NT2/D1 (cell line): ENCODE data around the gene TAB3.
"Not testable (repeated sequence)": the region's sequence is repeated elsewhere in the genome, so short reads cannot be mapped to it uniquely, and the experiment has no call there.

ENCODE experiments used
- DNase-seq: peaks from one replicate; pipeline ENCODE4 v3.0.0-alpha.2; 2011; ENCODE audit warnings: low read depth, low spot score
- H3K27me3 ChIP-seq: 2 replicates; pipeline ENCODE4 v1.6.0; 2011; ENCODE audit warnings: mild to moderate bottlenecking; ENCODE audit not compliant: insufficient read length, insufficient read depth
- H3K36me3 ChIP-seq: 2 replicates; pipeline ENCODE4 v1.6.1; 2011; ENCODE audit warnings: mild to moderate bottlenecking, low read length, mixed read lengths; ENCODE audit not compliant: insufficient read depth, insufficient read length
- H3K4me1 ChIP-seq: 2 replicates; pipeline ENCODE4 v1.5.1; 2011; ENCODE audit not compliant: insufficient read depth, insufficient read length
- H3K4me3 ChIP-seq: 2 replicates; pipeline ENCODE4 v1.5.1; 2011; ENCODE audit warnings: low read depth; ENCODE audit not compliant: insufficient read length
- H3K9ac ChIP-seq: 2 replicates; pipeline ENCODE4 v1.6.0; 2011; ENCODE audit warnings: low read depth; ENCODE audit not compliant: insufficient read length
- H3K9me3 ChIP-seq: 2 replicates; pipeline ENCODE4 v1.5.1; 2011; ENCODE audit warnings: mild to moderate bottlenecking, low read length; ENCODE audit not compliant: insufficient read depth
- SUZ12 ChIP-seq: IDR thresholded peaks from 2 replicates; pipeline ENCODE4 v1.6.1; 2011; ENCODE audit not compliant: insufficient read length, insufficient read depth; ENCODE audit errors: extremely low read depth
- YY1 ChIP-seq: IDR thresholded peaks from 2 replicates; pipeline ENCODE4 v1.6.1; 2011; ENCODE audit not compliant: insufficient read length, insufficient read depth
- ZNF274 ChIP-seq: IDR thresholded peaks from 2 replicates; pipeline ENCODE4 v1.6.1; 2011; ENCODE audit warnings: mild to moderate bottlenecking, low read depth, low read length

The TAB3 gene

DNA sequence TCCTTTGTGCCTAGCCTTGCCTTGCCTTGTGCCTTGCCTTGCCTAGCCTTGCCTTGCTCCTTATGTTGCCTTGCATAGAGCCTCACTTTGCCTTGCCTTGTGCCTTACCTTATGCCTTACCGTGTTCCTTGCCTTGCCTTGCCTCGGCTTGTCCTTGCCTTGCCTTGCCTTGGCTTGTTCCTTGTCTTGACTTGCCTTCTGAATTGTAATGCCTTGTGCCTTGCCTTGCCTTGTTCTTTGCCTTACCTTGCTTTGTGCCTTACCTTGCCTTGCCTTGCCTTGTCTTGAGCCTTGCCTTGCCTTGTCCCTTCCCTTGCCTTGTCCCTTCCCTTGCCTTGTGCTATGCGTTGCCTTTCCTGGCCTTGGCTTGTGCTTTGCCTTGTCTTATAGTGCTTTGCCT is 90.2 kb downstream of the TAB3 start:
- Histone ChIP-seq H3K4me3 (no peak overlapping the region), H3K9me3 (peaks cover 3% of the 10 kb centered on the region; the same call in 1 of the 2 replicates), H3K36me3 (no peaks in the 10 kb centered on the region), H3K27me3 (no peaks in the 10 kb centered on the region), H3K4me1 (no peaks in the 10 kb centered on the region), H3K9ac (no peak overlapping the region)
- DNase-seq, result no peak
- TF ChIP-seq SUZ12 (no peak), YY1 (no peak), ZNF274 (no peak)

DNA sequence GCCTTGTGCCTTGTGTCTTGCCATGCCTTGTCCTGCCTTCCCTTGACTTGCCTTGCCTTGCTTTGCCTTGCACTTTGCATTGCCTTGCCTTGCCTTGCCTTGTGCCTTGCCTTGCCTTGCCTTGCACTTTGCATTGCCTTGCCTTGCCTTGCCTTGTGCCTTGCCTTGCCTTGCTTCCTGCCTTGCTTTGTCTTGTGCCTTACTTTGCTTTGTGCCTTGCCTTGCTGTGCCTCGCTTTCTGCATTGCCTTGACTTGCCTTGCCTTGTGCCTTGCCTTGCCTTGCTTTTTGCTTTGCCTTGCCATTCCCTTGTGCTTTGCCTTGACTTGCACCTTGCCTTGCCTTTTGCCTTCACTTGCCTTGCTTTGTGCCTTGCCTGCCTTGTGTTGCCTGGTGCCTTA is 91.8 kb downstream of the TAB3 start:
- not testable (repeated sequence) for H3K9ac ChIP-seq, H3K4me1 ChIP-seq, H3K9me3 ChIP-seq, H3K27me3 ChIP-seq, DNase-seq, H3K36me3 ChIP-seq, H3K4me3 ChIP-seq

DNA sequence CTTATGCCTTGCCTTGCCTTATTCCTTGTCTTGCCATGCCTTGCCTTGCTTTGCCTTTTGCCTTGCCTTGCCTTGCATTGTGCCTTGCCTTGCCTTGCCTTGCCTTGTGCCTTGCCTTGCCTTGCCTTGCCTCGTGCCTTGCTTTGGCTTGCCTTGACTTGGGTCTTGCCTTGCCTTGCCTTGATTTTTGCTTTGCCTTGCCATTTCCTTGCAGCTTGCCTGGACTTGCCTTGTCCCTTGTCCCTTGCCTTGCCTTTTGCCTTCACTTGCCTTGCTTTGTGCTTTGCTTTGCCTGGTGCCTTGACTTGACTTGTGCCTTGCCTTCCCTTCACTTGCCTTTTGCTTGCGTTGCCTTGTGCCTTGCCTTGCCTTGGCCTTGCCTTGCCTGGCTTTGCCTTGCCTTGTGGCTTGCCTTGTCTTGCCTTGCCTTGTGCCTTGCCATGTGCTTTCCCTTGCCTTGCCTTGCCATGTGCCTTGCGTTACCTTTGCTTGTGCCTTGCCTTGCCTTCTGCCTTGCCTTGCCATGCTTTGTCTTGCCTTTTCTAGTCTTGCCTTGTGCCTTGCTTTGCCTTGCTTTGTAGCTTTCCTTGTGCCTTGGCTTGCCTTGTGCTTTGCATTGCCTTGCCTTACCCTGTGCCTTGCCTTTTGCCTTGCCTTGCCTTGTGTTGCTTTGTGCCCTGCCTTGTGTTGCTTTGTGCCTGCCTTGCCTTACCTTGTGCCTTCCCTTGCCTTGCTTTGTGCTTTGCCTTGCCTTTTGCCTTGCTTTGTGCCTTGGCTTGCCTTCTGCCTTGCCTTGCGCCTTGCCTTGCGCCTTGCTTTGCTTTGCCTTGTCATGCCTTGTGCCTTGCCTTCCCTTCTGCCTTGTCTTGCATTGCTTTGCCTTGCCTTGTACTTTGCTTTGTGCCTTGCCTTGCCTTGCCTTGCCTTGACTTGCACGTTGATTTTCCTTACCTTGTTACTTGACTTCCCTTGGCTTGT is 92.8 kb downstream of the TAB3 start:
- peaks cover 3% of the 10 kb centered on the region; the same call in 1 of the 2 replicates for H3K9me3 ChIP-seq
- DNase-seq, result no peak
- H3K4me3 ChIP-seq, result no peak overlapping the region
- TF ChIP-seq YY1 (no peak), ZNF274 (no peak), SUZ12 (no peak)
- H3K36me3 ChIP-seq, result no peaks in the 10 kb centered on the region
- no peak overlapping the region for H3K9ac ChIP-seq
- no peaks in the 10 kb centered on the region for H3K4me1 ChIP-seq
- no peaks in the 10 kb centered on the region for H3K27me3 ChIP-seq

DNA sequence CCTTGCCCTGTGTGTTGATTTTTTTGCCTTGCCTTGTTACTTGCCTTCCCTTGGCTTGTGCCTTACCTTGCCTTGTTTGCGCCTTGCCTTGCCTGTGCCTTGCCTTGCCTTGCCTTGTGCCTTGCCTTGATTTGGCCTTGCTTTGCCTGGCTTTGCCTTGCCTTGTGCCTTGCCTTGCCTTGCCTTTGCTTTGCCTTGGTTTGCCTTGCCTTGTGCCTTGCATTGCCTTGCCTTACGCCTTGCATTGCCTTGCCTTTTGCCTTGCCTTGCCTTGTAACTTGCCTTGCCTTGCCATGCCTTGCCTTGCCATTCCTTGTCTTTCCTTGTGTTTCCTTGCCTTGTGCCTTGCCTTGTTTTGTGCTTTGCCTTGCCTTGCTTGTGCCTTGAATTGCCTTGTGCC is 94.6 kb downstream of the TAB3 start:
- TF ChIP-seq YY1, result no peak
- TF ChIP-seq SUZ12, result no peak
- no peak for TF ChIP-seq ZNF274
- H3K4me1 ChIP-seq, result no peaks in the 10 kb centered on the region
- peaks cover 3% of the 10 kb centered on the region; the same call in 1 of the 2 replicates for H3K9me3 ChIP-seq
- H3K36me3 ChIP-seq, result no peaks in the 10 kb centered on the region
- no peak overlapping the region for H3K4me3 ChIP-seq
- H3K27me3 ChIP-seq, result no peaks in the 10 kb centered on the region
- H3K9ac ChIP-seq, result no peak overlapping the region
- DNase-seq, result no peak

DNA sequence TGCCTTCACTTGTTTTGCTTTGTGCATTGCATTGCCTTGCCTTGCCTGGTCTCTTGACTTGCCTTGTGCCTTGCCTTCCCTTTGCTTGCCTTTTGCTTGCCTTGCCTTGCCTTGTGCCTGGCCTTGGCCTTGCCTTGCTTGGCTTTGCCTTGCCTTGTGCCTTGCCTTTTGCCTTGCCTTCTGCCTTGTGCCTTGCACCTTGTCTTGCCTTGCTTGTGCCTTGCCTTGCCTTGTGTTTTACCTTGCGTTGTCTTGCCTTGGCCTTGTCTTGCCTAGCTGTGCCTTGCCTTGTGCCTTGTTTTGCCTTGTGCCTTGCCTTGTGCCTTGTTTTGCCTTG is 95.3 kb downstream of the TAB3 start:
- no peak overlapping the region for H3K4me3 ChIP-seq
- H3K4me1 ChIP-seq, result no peaks in the 10 kb centered on the region
- H3K9ac ChIP-seq, result no peak overlapping the region
- peaks cover 3% of the 10 kb centered on the region; the same call in 1 of the 2 replicates for H3K9me3 ChIP-seq
- DNase-seq, result no peak
- no peaks in the 10 kb centered on the region for H3K27me3 ChIP-seq
- peaks cover under 1% of the 10 kb centered on the region for H3K36me3 ChIP-seq
- TF ChIP-seq YY1 (no peak), SUZ12 (no peak), ZNF274 (no peak)

DNA sequence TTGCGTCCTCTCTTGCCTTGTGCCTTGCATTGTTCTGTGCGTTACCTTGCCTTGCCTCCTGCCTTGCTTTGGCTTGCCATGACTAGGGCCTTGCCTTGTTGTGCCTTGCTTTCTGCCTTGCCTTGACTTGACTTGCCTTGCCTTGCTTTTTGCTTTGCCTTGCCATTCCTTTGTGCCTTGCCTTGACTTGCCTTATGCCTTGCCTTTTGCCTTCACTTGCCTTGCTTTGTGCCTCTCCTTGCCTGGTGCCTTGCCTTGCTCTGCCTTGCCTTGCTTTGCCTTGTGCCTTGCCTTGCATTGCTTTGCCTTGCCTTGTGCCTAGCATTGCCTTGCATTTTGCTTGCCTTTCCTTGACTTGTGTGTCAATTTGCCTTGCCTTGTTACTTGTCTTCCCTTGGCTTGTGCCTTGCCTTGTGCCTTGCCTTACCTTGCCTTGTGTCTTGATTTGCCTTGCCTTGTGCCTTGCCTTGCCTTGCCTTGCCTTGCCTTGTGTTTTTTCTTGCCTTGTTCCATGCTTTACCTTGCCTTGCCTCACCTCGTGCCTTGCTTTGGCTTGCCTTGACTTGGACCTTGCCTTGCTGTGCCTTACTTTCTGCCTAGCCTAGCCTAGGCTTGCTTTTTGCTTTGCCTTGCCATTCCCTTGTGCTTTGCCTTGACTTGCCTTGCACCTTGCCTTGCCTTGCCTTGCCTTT is 95.8 kb downstream of the TAB3 start:
- no peak overlapping the region for H3K9ac ChIP-seq
- H3K9me3 ChIP-seq, result peaks cover 3% of the 10 kb centered on the region; the same call in 1 of the 2 replicates
- H3K36me3 ChIP-seq, result peaks cover 4% of the 10 kb centered on the region
- no peak overlapping the region for H3K4me3 ChIP-seq
- H3K27me3 ChIP-seq, result no peaks in the 10 kb centered on the region
- TF ChIP-seq ZNF274 (no peak), YY1 (no peak), SUZ12 (no peak)
- no peaks in the 10 kb centered on the region for H3K4me1 ChIP-seq
- no peak for DNase-seq

DNA sequence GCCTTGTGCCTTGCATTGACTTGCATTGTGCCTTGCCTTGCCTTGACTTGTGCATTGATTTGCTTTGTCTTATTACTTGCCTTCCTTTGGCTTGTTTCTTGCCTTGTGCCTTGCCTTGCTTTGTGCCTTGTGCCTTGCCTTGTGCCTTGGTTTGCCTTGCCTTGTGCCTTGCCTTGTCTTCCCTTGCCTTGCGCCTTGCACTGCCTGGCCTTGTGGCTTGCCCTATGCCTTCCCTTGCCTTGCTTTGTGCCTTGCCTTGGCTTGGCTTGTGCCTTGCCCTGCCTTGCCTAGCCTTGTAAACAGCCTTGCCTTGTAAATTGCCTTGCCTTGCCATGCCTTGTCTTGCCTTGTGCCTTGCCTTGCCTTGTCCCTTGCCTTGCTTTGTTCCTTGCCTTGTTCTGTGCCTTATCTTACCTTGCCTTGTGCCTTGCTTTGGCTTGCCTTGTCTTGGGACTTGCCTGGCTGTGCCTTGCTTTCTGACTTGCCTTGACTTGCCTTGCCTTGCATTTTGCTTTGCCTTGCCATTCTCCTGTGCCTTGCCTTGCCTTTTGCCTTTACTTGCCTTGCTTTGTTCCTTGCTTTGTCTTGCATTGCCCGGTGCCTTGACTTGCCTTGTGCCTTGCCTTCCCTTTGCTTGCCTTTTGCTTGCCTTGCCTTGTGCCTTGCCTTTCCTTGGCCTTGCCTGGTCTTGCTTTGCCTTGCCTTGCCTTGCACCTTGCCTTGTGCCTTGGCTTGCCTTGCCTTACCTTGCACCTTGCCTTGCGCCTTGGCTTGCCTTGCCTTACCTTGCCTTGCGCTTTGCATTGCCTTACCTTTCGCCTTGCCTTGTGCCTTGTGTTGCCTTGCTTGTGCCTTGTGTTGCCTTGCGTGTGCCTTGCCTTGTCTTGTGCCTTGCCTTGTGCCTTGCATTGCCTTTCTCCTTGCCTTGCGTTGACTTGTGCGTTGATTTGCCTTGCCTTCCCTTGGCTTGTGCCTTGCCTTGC is 97.5 kb downstream of the TAB3 start:
- Histone ChIP-seq H3K9ac (no peak overlapping the region), H3K4me1 (no peaks in the 10 kb centered on the region), H3K36me3 (peaks cover 4% of the 10 kb centered on the region), H3K4me3 (no peak overlapping the region), H3K9me3 (peaks cover 3% of the 10 kb centered on the region; the same call in 1 of the 2 replicates), H3K27me3 (no peaks in the 10 kb centered on the region)
- TF ChIP-seq YY1 (no peak), ZNF274 (no peak), SUZ12 (no peak)
- DNase-seq, result no peak
